Testis (tissue), 2 donors: ENCODE data around the gene BMPR1A.

ENCODE experiments used
- CTCF ChIP-seq, 3 experiments: fragments of 450-650 bp in 2 of 3; fragments of 200-600 bp in 1 of 3; sonication (generic) in 1 of 3; IDR thresholded peaks; one replicate each; pipeline ENCODE4 v1.5.1; 2016 to 2019; ENCODE audit warnings: antibody characterized with exemption in 3 of 3, mild to moderate bottlenecking in 2 of 3, moderate library complexity in 1 of 3
- POLR2A ChIP-seq: fragments of 450-650 bp; IDR thresholded peaks from one replicate; pipeline ENCODE4 v1.6.1; 2017; ENCODE audit warnings: antibody characterized with exemption, mild to moderate bottlenecking, moderate library complexity

DNA sequence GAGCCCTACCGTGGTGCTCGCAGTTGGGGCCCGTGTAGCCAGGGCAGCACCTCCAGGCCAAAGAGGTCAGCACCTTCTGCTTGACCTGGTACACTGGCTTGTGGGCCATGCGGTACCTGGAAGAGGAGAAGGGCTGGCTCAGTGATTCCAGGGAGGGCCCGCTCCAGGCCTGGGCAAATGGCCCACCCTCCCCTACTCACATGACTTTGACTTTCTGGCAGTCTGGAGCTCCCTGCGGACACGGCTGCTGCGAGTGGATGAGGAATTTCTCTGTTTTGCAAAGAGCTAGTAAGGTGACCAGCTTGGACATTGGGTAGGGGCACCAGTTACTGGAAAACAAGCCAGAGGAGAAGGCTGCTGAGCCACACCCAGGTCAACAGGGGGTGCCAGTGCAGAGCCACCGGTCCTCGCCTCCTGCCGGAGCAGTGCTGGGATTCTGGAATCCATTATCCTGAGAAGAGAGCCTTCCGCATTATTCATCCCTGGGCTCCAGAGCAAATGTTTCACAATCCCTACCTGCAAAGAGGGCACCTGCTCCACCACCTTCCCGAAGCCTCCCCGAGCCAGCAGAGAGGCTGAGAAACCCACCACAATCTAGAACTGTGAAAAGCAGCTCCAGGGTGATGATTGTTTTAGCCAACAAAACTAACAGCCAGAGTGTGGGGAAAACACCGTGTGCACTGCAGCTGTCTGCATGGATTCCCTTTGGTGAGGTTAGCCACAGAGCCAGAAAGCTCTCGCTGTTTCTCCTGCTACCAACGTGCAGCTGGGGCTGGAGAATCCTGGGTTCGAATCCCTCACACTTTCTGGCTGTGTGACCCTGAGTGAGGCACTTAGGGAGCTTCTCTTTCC lies 189.2 kb downstream of the BMPR1A start:
- TF ChIP-seq CTCF (IDR thresholded peaks at IDR 0.05) (no peak), POLR2A (no peak)
